ENCODE measurements around the gene CD19.
"Not testable (repeated sequence)": the region's sequence is repeated elsewhere in the genome, so short reads cannot be mapped to it uniquely, and the experiment has no call there.

CD19 gene

DNA sequence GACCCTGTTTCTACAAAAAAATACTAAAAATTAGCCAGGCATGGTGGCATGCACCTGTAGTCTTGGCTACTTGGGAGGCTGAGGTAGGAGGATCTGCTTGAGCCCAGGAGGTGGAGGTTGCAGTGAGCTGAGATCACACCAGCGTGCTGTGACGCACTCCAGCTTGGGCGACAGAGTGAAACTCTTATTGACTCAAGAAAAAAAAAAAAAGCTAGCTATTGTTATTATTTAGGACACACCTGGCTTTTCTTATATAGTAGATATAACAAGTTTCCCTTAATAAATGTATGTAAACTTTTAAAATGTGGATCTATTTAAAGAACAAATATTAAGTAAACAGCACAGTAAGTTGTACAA lies 8.6 kb upstream of the CD19 start:
- H3K4me3 ChIP-seq (ENCODE audit: low read depth, low read length): no peak overlapping the region
- TF ChIP-seq, protein P1, sequence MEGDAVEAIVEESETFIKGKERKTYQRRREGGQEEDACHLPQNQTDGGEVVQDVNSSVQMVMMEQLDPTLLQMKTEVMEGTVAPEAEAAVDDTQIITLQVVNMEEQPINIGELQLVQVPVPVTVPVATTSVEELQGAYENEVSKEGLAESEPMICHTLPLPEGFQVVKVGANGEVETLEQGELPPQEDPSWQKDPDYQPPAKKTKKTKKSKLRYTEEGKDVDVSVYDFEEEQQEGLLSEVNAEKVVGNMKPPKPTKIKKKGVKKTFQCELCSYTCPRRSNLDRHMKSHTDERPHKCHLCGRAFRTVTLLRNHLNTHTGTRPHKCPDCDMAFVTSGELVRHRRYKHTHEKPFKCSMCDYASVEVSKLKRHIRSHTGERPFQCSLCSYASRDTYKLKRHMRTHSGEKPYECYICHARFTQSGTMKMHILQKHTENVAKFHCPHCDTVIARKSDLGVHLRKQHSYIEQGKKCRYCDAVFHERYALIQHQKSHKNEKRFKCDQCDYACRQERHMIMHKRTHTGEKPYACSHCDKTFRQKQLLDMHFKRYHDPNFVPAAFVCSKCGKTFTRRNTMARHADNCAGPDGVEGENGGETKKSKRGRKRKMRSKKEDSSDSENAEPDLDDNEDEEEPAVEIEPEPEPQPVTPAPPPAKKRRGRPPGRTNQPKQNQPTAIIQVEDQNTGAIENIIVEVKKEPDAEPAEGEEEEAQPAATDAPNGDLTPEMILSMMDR (IDR thresholded peaks at IDR 0.05; ENCODE audit: low read depth, low read length): no peak
- TF ChIP-seq MYC (IDR thresholded peaks at IDR 0.05; ENCODE audit: low read depth, low read length) (no peak), POLR2A (IDR thresholded peaks at IDR 0.05; ENCODE audit: extremely low read depth, insufficient read length) (no peak)
- TF ChIP-seq, protein P2, sequence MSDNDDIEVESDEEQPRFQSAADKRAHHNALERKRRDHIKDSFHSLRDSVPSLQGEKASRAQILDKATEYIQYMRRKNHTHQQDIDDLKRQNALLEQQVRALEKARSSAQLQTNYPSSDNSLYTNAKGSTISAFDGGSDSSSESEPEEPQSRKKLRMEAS (IDR thresholded peaks at IDR 0.05; ENCODE audit: low read depth, low read length): no peak
- no peak for DNase-seq (ENCODE audit: low read depth)

DNA sequence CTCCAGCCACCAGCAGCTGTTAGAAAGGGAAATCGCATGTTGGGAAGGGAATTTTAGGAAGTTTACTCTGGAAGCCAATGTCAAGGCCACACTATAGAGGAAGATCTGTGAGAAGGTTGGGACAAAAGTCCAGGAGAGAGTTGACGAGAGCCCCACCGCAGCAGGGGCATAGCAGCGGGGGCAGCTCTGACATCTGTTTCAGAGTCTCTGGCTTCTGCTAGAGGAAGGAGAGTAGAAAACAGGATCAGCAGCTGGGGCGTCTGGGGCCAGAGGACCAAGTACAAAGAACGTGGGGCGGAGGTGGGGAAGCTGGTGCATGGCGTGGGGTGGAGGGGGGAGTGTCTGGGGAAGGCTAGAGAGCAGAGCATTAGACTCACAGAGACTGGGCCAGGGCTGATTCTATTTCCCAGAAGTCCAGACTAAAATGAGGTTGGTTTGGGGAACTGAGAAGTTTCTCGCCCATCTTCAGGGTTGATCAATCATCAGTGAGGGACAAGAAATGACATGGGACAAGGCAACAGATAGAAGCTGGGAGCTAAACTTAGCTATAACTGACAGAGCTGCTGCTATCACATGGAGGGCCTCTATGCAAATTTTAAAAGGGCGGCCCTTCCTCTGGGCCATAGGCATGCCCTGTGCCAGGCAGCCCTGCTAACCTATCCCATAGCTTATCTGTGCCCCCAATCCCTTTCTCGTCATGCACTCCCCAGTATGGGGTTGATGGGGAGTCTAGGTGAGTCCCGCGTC lies 7.9 kb upstream of the CD19 start:
- peak overlapping the region; percentile 67 for H3K4me3 ChIP-seq (ENCODE audit: low read depth, low read length)
- TF ChIP-seq, protein P2 (IDR thresholded peaks at IDR 0.05; ENCODE audit: low read depth, low read length): no peak
- TF ChIP-seq MYC (IDR thresholded peaks at IDR 0.05; ENCODE audit: low read depth, low read length) (no peak), POLR2A (IDR thresholded peaks at IDR 0.05; ENCODE audit: extremely low read depth, insufficient read length) (no peak)
- DNase-seq (ENCODE audit: low read depth): no peak

DNA sequence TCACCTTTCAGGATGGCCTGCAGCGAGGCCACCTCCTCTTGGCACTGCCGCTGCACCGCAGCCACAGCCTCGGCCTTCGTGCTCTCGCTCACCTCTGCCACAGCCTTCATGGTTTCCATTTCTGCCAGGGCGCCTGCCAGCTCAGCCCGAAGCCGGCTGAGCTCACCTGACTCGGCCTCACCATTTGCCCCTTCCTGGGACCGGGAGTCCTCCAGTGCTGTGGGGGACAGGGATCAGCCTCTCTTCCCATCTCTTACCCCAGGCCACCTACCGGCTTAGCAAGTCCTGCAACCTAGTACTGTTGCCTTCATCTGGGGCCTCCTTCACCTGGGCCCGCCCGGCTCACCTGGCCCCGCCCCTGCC lies 7.4 kb upstream of the CD19 start:
- no peak for DNase-seq (ENCODE audit: low read depth)
- peak overlapping the region; percentile 67 for H3K4me3 ChIP-seq (ENCODE audit: low read depth, low read length)
- TF ChIP-seq, protein P1 (IDR thresholded peaks at IDR 0.05; ENCODE audit: low read depth, low read length): no peak
- TF ChIP-seq, protein P2 (IDR thresholded peaks at IDR 0.05; ENCODE audit: low read depth, low read length): no peak
- no peak for TF ChIP-seq MYC (IDR thresholded peaks at IDR 0.05; ENCODE audit: low read depth, low read length)

DNA sequence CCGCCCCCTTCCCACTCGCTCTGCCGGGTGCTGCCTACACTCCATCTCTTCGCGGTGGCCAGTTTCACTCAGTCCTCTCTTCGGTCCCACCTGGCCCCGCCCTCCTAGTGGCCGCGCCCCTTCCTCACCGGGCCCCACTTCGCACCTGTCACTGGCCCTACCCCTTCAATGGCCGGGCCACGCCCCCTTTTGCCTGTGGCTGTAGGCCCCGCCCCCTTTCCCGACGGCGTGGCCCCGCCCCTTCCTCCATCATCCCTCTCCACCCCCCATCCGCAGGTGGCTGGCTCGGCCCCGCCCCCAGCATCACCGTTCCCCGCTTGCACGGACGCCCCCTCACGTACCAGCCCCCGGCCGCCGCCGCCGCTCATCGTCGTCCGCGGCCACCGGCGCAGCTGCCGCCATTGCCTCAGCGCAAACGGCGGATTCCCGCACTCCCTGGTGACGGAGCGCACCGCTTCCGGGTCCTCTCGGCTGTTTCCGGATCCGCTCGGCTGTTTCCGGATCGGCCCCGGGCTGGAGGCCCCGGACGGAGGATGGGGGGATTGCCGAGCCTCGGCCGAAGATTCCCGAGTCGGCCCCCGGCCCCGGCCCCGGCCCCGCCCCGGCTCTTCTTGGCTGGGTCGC lies 6.9 kb upstream of the CD19 start, which contains the start of gene RABEP2:
Gene RABEP2 (minus strand): TSS at position 477 of the 624 bp plus-strand sequence. CDS start 75 bp downstream, at position 402.
- no peak for TF ChIP-seq POLR2A (IDR thresholded peaks at IDR 0.05; ENCODE audit: extremely low read depth, insufficient read length)
- TF ChIP-seq, protein P1 (IDR thresholded peaks at IDR 0.05; ENCODE audit: low read depth, low read length): no peak
- TF ChIP-seq, protein P2 (IDR thresholded peaks at IDR 0.05; ENCODE audit: low read depth, low read length): no peak
- H3K4me3 ChIP-seq (ENCODE audit: low read depth, low read length): peak within 1 kb of the TSS; percentile 67
- DNase-seq (ENCODE audit: low read depth): peak; percentile 91

DNA sequence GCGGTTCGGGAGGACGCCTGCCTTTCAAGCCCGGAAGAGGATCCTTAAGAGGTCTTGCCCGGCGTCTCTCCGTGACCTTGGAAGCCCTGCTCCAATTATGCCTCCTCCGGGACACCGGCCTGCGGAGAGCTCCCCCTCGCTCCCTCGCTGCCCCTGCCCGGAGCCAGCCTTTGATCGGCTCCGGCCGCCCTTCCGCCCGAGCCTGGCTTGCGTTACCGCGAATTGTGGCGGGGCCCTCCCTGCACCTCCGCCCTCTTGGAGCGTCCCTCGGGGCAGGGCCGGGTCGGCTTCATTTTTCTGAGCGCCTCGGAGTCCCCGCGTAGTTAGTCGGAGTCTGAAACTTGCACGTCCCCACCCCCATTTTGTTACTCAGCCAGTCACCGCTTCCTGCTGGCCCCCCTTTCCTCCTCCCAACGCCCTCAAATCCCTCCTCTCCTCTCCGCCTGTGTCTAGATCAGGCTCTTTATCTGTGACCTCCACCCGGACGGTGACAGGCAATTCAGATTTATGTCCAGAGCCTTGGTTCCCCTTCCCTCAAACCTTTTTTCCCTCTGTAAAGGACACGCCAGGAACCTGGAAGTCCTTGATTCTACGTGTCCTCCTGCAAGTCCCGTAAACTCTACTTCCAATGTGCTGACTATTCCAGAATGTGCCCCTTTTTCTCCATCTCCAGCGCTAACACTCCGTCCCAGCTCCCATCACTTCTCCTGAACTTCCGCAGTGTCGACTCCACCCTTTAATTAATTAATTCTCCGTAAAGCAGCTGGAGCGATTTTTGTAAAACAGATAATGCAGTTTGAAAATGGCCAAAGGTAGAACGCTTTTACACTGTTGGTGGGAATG lies 6.2 kb upstream of the CD19 start:
- peak; percentile 94 for DNase-seq (ENCODE audit: low read depth)
- H3K4me3 ChIP-seq (ENCODE audit: low read depth, low read length): peak overlapping the region; percentile 67
- TF ChIP-seq, protein P2 (IDR thresholded peaks at IDR 0.05; ENCODE audit: low read depth, low read length): peak; percentile 8; the same call in 1 of the 2 replicates
- TF ChIP-seq MYC (IDR thresholded peaks at IDR 0.05; ENCODE audit: low read depth, low read length): peak; percentile 37
- TF ChIP-seq, protein P1 (IDR thresholded peaks at IDR 0.05; ENCODE audit: low read depth, low read length): no peak
- peak; percentile 58 for TF ChIP-seq POLR2A (IDR thresholded peaks at IDR 0.05; ENCODE audit: extremely low read depth, insufficient read length)

DNA sequence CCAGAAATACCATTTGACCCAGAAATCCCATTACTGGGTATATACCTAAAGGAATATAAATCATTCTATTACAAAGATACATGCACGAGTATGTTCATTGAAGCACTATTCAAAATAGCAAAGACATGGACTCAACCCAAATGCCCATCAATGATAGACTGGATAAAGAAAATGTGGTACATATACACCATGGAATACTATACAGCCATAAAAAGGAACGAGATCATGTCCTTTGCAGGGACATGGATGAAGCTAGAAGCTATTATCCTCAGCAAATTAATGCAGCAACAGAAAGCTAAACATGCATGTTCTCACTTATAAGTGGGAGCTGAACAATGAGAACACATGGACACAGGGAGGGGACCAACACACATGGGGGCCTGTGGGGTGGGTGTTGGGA lies 5.5 kb upstream of the CD19 start:
- not testable (repeated sequence) for DNase-seq (ENCODE audit: low read depth)
- peak overlapping the region; percentile 67 for H3K4me3 ChIP-seq (ENCODE audit: low read depth, low read length)

Data from NB4 (cell line).